CD4-positive, alpha-beta T cell treated with Interleukin-6 at 100 ng/mL for 8 hours (primary cell): ENCODE data around the gene DCHS2.

Source experiments
- DNase-seq: peaks from one replicate; pipeline ENCODE4 v3.0.0-alpha.2; 2020; ENCODE audit warnings: mixed read lengths, low spot score

Gene DCHS2

GRCh38 chr4:154390324-154390723, 101.3 kb downstream of the DCHS2 start:
- DNase-seq, result no peak

DNA sequence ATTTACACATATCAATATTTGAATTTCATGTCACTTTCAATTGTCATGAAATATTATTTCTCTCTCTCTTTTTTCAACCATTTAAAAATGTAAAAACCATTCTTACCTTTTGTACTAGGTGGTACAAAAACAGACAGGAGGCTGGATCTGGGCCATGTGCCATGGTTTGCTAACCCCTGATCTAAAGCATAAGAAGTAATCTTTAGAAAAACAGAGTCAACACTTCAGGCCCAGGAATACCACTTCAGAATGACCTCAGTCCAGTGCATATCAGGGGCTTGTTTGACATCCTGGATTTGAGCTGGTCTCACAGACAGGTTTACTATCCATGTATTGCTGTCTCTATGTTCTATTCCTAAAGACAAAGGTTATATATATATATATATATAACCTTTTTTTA, 102.5 kb downstream of the DCHS2 start:
- DNase-seq, result no peak

- no peak for DNase-seq
Observed at GRCh38 chr4:154384012-154384411, 107.6 kb downstream of the DCHS2 start.

- no peak for DNase-seq
Observed at GRCh38 chr4:154376486-154376885, 115.1 kb downstream of the DCHS2 start.

DNA sequence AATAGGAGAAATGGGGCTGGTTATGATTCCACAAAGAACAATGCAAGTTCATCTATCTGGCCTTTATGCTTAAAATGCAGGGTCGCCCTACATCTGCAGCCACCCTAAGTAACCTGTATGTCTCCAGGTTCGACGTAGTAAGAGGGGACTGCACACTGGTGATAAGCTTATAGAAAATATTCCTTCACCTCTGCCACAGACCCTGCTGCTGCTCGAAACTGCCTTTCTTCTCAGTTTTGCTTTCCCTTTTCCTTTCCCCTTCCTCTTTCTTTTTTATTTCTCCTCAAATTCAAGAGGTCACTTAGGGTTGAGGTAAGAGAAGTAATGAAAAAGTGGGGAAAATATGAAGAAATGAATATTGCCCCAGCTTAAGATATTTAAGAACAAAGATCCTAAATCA, 123.5 kb downstream of the DCHS2 start:
- no peak for DNase-seq

- DNase-seq, result no peak
Observed at GRCh38 chr4:154367659-154368058, 123.9 kb downstream of the DCHS2 start.

DNA sequence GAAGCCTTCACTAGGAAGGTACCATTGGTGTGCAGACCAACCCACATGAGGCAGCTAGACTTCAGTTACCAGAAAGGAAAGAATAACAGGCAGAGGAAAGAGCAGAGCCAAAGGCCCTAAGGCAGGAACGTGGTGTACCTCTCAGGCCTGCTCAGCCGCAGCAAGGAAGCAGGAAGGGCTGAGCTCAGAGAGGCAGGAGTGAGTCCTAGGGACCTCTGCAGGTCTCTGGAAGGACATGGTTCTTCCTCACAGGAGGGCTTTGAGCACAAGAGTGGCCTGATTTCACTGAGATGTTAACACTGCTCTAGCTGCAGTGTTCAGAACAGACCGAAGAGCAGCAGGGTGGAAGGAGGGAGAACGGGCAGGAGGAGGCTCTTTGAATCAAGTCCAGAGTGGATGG, 124.6 kb downstream of the DCHS2 start:
- DNase-seq, result no peak

- DNase-seq, result no peak
Observed at GRCh38 chr4:154364066-154364845, 127.3 kb downstream of the DCHS2 start.

DNA sequence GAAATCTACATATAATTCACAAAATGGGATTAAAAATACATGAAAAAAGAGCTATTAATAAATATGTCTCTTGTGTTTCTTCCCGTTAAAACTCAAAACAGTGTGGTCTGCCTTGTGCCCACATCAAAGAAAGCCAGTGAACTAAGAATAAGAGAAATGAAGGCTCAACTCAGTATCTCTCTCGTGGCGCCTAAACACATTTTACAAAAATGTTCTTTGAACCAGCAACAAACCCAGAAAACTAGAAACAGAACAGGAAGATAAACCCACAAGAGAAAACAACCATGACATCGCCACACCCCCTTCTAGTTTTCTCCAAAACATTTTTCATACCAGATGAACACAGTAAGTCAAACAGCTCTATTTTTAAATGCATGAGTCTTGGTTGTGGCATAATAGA, 130.1 kb downstream of the DCHS2 start:
- DNase-seq, result no peak

- no peak for DNase-seq
Observed at GRCh38 chr4:154360491-154360890, 131.1 kb downstream of the DCHS2 start.

- no peak for DNase-seq
Observed at GRCh38 chr4:154354883-154355282, 136.7 kb downstream of the DCHS2 start.

DNA sequence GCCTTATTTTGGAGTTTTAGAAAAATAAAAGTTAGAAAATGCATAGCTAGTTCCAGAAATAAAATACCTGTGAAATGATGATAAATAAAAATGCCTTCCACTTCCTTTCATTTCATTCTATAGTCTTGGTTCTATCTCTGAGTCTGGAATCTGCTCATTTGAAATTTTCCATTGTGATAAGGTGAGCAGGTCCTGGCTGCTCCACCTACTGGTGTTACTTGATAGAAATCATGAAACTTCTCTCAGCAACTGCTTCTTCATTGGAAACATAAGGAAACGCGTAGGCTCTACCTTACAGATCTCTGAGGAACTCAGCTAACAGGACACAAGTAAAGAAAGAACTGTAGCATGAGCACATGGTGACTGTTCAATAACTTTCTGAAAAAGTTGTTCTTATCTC, 141.8 kb downstream of the DCHS2 start:
- DNase-seq, result no peak

DNA sequence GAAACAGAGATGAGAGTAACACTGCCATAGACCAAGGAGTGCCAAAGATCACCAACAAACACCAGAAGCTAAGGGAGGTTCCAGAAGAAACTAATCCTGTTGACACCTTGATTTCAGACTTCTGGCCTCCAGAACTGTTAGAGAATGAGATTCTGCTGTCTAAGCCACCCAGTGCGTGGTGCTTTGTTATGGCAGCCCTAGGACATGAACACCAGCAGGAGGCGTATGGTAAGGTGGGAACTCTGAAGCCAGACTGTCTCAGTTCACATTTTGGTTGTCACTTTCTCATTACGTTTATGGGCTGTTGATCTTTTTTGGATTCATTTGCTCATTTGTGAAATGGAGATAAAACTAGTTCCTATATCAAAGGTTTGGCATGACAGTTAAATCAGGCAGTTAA, 142.9 kb downstream of the DCHS2 start:
- no peak for DNase-seq

GRCh38 chr4:154345359-154345758, 146.2 kb downstream of the DCHS2 start:
- DNase-seq, result no peak

- no peak for DNase-seq
Observed at GRCh38 chr4:154344686-154345085, 146.9 kb downstream of the DCHS2 start.

- DNase-seq, result no peak
Observed at GRCh38 chr4:154343651-154344050, 147.9 kb downstream of the DCHS2 start.

DNA sequence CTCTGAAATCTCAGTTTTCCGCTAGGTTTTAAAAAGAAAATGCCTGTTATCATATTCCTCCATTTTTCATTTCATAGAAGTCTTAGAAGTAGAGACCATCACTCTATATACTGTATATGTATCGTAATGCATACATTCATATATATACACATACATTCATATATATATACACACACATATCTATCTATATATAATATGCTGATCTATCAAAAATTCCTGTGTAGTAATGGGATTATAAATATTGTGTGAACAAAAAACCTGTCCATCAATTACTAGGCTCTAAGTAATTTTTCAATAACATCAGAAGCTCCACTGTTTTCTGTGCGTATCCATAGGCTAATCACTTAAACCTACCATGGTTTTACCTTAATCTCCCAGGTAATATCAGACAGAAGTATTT, 150.2 kb downstream of the DCHS2 start:
- no peak for DNase-seq

- no peak for DNase-seq
Observed at GRCh38 chr4:154335588-154335987, 156.0 kb downstream of the DCHS2 start.

DNA sequence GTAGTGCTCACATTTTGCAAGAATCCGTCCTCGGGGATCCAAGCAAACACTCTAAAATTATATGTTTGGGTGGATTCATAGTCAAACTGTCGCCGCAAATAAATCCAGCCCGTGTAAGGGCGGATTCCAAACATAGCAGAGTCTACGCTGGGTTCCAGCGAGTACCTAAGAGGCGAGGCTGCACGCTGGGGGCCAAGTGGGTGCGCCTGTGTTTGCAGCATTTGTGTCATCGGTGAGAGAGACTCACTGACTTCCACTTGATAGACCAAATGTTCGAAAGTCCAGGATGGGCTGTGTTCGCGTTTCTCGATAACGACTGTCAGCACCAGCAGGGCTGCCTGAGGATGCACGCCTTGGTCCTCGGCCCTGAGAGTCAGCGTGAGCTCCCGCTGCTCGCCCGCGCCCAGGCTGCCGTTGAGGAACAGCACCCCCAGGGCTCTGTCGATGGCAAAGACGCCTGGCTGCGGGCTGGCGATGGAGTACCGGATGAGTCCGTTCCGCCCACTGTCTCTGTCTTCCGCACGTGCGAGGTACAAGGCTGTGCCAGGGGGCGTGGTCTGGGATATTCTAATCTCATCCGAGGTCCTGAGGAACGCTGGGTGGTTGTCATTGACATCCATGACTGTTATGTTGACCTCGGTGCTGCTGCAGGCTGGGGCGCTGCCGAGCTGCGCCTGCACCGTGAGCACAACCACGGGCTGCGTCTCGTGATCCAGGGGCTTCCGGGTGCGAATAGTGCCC, 158.7 kb downstream of the DCHS2 start:
- DNase-seq, result peak; percentile 46

DNA sequence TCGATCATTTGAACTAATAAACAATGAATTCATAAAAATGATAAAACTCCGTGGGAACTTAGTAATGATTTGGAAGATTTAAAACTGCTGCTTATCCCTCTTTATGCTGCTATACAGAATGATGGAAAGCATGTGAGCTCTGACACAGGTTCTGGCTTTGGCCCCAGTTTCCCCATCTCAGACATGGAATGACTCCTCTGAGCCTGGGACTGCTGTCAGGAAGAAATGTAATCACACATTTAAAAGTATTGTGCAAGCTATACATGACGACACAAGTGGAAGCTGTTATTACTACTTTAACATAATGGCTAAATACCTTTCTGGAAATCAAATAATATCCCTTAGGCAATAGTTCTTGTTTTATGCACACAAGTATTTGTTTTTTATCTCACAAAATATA, 161.7 kb downstream of the DCHS2 start:
- no peak for DNase-seq

GRCh38 chr4:154329268-154329868, 162.2 kb downstream of the DCHS2 start:
- DNase-seq, result no peak

DNA sequence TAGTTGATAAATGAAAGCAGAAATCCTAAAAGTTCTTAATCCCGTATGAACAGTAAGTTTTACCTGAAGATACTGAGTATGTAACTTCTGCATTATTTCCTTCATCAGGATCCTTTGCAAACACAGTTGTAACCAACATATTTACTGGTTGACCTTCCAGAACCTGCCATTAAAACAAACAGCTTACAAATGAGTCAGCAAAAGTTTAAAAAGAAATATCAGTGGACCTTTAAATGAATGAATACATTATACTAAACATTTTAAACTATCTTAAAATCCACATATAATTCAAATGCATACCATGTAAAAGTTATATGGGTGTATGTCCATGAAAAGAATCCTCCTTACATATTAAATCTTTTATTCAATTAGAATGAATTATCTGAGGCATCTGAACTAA, 163.6 kb downstream of the DCHS2 start:
- no peak for DNase-seq

- no peak for DNase-seq
Observed at GRCh38 chr4:154320521-154320920, 171.1 kb downstream of the DCHS2 start.
